Left renal pelvis (tissue), 4 donors: Measurements from ENCODE around the gene RFX2. TPM values are rescaled to one million over a fixed set of nuclear protein-coding genes. Genes with fewer than 3 reads are reported as not detected.

ENCODE experiments used
- DNase-seq, 4 donors: peaks; one replicate each; pipeline ENCODE4 v3.0.0-alpha.2; 2013; ENCODE audit warnings: low read depth in 4 of 4, low spot score in 3 of 4
- polyA plus RNA-seq, 4 donors: library from polyadenylated mRNA; unstranded; fragments of 120-200 nt; gene quantifications; one replicate each; pipeline ENCODE4 v1.2.1, GENCODE V29; 2013; ENCODE audit not compliant: insufficient read length in 4 of 4

RFX2 gene
- polyA plus RNA-seq, 4 donors: 5.9 to 9.5 (median 7.5) TPM

- no peak for DNase-seq
These were observed 150.0 kb downstream of the RFX2 start for GRCh38 chr19:5960005-5961001.

GRCh38 chr19:5959260-5960004 lies 150.9 kb downstream of the RFX2 start:
- DNase-seq: no peak

GRCh38 chr19:5958851-5959122 lies 151.5 kb downstream of the RFX2 start:
- no peak for DNase-seq

- DNase-seq: no peak
These were observed 152.0 kb downstream of the RFX2 start for GRCh38 chr19:5958074-5958850.

- DNase-seq: no peak
These were observed 153.1 kb downstream of the RFX2 start for GRCh38 chr19:5957170-5957569.

GRCh38 chr19:5956728-5957127 lies 153.6 kb downstream of the RFX2 start:
- no peak for DNase-seq

- DNase-seq: no peak
These were observed 154.0 kb downstream of the RFX2 start for GRCh38 chr19:5956323-5956722.

GRCh38 chr19:5955636-5955935 lies 154.7 kb downstream of the RFX2 start:
- DNase-seq: no peak

GRCh38 chr19:5954293-5954692 lies 156.0 kb downstream of the RFX2 start:
- DNase-seq: no peak

- no peak for DNase-seq
These were observed 156.6 kb downstream of the RFX2 start for GRCh38 chr19:5953680-5954213.

- no peak for DNase-seq
These were observed 157.2 kb downstream of the RFX2 start for GRCh38 chr19:5953030-5953589.

- DNase-seq: no peak
These were observed 157.9 kb downstream of the RFX2 start for GRCh38 chr19:5952193-5953029.

- DNase-seq: no peak
These were observed 158.9 kb downstream of the RFX2 start for GRCh38 chr19:5951338-5951861.

- DNase-seq: no peak
These were observed 159.6 kb downstream of the RFX2 start for GRCh38 chr19:5950741-5951140.

- no peak for DNase-seq
These were observed 160.5 kb downstream of the RFX2 start for GRCh38 chr19:5949792-5950305.

- no peak for DNase-seq
These were observed 161.3 kb downstream of the RFX2 start for GRCh38 chr19:5948752-5949564.

- no peak for DNase-seq
These were observed 162.9 kb downstream of the RFX2 start for GRCh38 chr19:5947435-5947834.

- no peak for DNase-seq
These were observed 166.7 kb downstream of the RFX2 start for GRCh38 chr19:5943623-5944022.
